HL-60 (cell line): Measurements from ENCODE around the gene MED16.

Experiments used
- GABPA ChIP-seq: IDR thresholded peaks from 2 replicates; pipeline ENCODE4 v1.6.1; 2012; ENCODE audit warnings: low read depth
- POLR2AphosphoS5 ChIP-seq: IDR thresholded peaks from 2 replicates; pipeline ENCODE4 v1.6.1; 2012; ENCODE audit warnings: low read depth
- REST ChIP-seq: IDR thresholded peaks from 2 replicates; pipeline ENCODE4 v1.6.1; 2012; ENCODE audit warnings: low read depth; ENCODE audit not compliant: insufficient replicate concordance
- SPI1 ChIP-seq: IDR thresholded peaks from 2 replicates; pipeline ENCODE4 v1.6.1; 2012; ENCODE audit warnings: low read depth, mild to moderate bottlenecking, borderline replicate concordance
- TF ChIP-seq, protein P1 (sequence below): IDR thresholded peaks from one replicate; pipeline ENCODE4 v1.5.1; 2011; ENCODE audit warnings: low read length, control low read depth, inconsistent platforms; ENCODE audit not compliant: insufficient read depth

- TF ChIP-seq, protein P1, sequence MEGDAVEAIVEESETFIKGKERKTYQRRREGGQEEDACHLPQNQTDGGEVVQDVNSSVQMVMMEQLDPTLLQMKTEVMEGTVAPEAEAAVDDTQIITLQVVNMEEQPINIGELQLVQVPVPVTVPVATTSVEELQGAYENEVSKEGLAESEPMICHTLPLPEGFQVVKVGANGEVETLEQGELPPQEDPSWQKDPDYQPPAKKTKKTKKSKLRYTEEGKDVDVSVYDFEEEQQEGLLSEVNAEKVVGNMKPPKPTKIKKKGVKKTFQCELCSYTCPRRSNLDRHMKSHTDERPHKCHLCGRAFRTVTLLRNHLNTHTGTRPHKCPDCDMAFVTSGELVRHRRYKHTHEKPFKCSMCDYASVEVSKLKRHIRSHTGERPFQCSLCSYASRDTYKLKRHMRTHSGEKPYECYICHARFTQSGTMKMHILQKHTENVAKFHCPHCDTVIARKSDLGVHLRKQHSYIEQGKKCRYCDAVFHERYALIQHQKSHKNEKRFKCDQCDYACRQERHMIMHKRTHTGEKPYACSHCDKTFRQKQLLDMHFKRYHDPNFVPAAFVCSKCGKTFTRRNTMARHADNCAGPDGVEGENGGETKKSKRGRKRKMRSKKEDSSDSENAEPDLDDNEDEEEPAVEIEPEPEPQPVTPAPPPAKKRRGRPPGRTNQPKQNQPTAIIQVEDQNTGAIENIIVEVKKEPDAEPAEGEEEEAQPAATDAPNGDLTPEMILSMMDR = no peak
- TF ChIP-seq REST = no peak
- TF ChIP-seq POLR2AphosphoS5 = no peak
- TF ChIP-seq SPI1 = no peak
- TF ChIP-seq GABPA = no peak
Observed at GRCh38 chr19:918481-919198, 25.7 kb upstream of the MED16 start.
